Measurements from ENCODE around the gene HTRA3.

DNA sequence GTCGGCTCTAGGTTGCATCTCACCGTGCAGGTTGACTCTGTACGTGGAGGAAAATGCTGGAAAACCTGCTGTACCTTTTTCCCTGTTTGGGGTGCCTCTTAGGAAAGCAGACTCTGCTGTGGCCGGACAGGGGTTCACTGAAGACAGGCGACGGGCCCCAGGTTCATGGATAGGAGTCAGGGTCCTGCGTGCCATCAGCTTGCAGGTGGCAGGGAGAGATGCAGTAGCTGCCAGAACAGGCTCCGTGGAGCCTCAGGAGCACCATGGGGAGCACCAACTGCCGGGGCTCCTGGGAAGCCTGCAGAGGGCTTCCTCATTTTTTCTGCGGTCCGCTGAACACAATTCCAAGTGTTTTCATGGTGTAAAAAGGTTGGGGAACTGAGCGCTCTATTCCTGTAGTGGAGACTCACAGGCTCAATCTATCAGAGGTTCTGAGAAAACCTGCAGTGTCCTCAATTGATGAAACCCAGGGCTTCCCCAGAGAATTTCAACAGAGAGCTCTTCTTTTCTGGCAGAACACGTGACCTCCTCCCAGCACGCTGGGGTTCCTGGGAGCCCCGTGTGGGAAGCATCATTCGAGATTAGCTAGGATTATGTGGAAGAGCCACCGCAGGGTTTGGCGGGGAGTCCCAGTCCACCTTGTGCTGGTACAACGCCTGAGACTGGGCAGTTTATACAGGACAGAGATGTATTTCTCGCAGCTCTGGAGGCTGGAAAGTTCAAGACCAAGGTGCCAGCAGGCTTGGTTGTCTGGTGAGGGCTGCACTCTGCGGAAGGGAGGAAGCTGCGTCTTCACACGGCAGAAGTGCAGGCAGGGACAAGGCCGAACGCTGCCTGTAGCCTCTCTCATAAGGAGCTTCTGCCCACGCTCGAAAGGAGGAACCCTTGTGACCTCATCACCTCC lies 1.6 kb downstream of the HTRA3 start:
- TF ChIP-seq, protein P1, sequence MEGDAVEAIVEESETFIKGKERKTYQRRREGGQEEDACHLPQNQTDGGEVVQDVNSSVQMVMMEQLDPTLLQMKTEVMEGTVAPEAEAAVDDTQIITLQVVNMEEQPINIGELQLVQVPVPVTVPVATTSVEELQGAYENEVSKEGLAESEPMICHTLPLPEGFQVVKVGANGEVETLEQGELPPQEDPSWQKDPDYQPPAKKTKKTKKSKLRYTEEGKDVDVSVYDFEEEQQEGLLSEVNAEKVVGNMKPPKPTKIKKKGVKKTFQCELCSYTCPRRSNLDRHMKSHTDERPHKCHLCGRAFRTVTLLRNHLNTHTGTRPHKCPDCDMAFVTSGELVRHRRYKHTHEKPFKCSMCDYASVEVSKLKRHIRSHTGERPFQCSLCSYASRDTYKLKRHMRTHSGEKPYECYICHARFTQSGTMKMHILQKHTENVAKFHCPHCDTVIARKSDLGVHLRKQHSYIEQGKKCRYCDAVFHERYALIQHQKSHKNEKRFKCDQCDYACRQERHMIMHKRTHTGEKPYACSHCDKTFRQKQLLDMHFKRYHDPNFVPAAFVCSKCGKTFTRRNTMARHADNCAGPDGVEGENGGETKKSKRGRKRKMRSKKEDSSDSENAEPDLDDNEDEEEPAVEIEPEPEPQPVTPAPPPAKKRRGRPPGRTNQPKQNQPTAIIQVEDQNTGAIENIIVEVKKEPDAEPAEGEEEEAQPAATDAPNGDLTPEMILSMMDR (IDR thresholded peaks at IDR 0.05; ENCODE audit: poor library complexity) = no peak
- TF ChIP-seq EZH2phosphoT487 (IDR thresholded peaks at IDR 0.05; ENCODE audit: low read depth, severe bottlenecking, unreplicated experiment) (no peak), EZH2 (IDR thresholded peaks at IDR 0.05; ENCODE audit: borderline replicate concordance) (no peak)

Data from hepatocyte (in vitro differentiated cells).